ENCODE measurements around the gene MRPL54.

- TF ChIP-seq CTCF (IDR thresholded peaks at IDR 0.05; ENCODE audit: insufficient read depth, low read length) (no peak), POLR2AphosphoS5 (IDR thresholded peaks at IDR 0.05; ENCODE audit: low read depth) (no peak)
Observed at GRCh38 chr19:3775831-3776230, 13.3 kb downstream of the MRPL54 start.

Measured in HL-60 (cell line).